Endothelial cell of umbilical vein (primary cell): ENCODE results near the gene DPP9. TPM values are rescaled to one million over a fixed set of nuclear protein-coding genes. Genes with fewer than 3 reads are reported as not detected.

Experiments used
- BruUV-seq: library from RNA; stranded (reverse); fragments of 400-500 nt; replicated peaks from 2 replicates; lab custom pipeline; 2021; lab: Mats Ljungman, UMichigan
- CTCF ChIA-PET: fragments of 300-600, 350-600 bp; sonication (Branson Sonifier 250); formaldehyde crosslinking; loops from one replicate; lab custom pipeline; 2021; ENCODE audit warnings: antibody characterized with exemption, inconsistent platforms; lab: Charles Lee
- POLR2A ChIA-PET: fragments of 300-600, 350-600 bp; sonication (Branson Sonifier 250); formaldehyde crosslinking; loops from one replicate; lab custom pipeline; 2021; ENCODE audit warnings: antibody characterized with exemption, inconsistent platforms; lab: Charles Lee
- DNase-seq: peaks from one replicate; pipeline ENCODE4 v3.0.0-alpha.2; 2011; ENCODE audit warnings: low read depth, low spot score
- FAIRE-seq: peaks from 2 replicates; lab custom pipeline; 2011; peaks lifted over from hg19 to GRCh38; lab: Jason Lieb, UNC
- H2AFZ ChIP-seq: 2 replicates; pipeline ENCODE4 v1.6.0; 2012; ENCODE audit warnings: low read depth, low read length, control low read depth, inconsistent platforms
- H3K27ac ChIP-seq: 2 replicates; pipeline ENCODE4 v1.5.1; 2011; ENCODE audit warnings: low read depth, mild to moderate bottlenecking, control low read depth, low read length, moderate library complexity; ENCODE audit not compliant: insufficient read depth
- H3K27me3 ChIP-seq, 2 experiments: 2 replicates each; pipeline versions ENCODE4 v1.6.0 to v1.6.1; 2011; ENCODE audit warnings: low read length in 2 of 2, mixed read lengths in 1 of 2; ENCODE audit not compliant: control insufficient read depth in 2 of 2, insufficient read depth in 2 of 2
- H3K36me3 ChIP-seq, 2 experiments: 2 replicates in 1 of 2; 3 replicates in 1 of 2; pipeline ENCODE4 v1.5.1; 2011; ENCODE audit warnings: low read length in 2 of 2, mild to moderate bottlenecking in 1 of 2, moderate library complexity in 1 of 2; ENCODE audit not compliant: control insufficient read depth in 2 of 2, insufficient read depth in 2 of 2; ENCODE audit errors: extremely low read depth in 1 of 2
- H3K4me1 ChIP-seq: 3 replicates; pipeline ENCODE4 v1.5.1; 2011; ENCODE audit warnings: mild to moderate bottlenecking, low read length; ENCODE audit not compliant: control insufficient read depth, insufficient read depth; ENCODE audit errors: extremely low read depth
- H3K4me2 ChIP-seq: 2 replicates; pipeline ENCODE4 v1.6.1; 2011; ENCODE audit warnings: low read length, control low read depth, mixed read lengths; ENCODE audit not compliant: insufficient read depth
- H3K4me3 ChIP-seq, 3 experiments: fragments of 200-600 bp in 1 of 3; sonication (generic), shearing (Covaris generic) in 1 of 3; replicated peaks in 1 of 3; 2 replicates each; pipeline ENCODE4 v1.5.1; 2011 to 2016; ENCODE audit warnings: control low read depth in 3 of 3, low read length in 3 of 3, mild to moderate bottlenecking in 2 of 3, inconsistent platforms in 1 of 3, low read depth in 1 of 3, moderate library complexity in 1 of 3; ENCODE audit not compliant: insufficient read depth in 1 of 3
- H3K79me2 ChIP-seq: 2 replicates; pipeline ENCODE4 v1.6.0; 2012; ENCODE audit warnings: low read length, inconsistent platforms; ENCODE audit not compliant: control insufficient read depth, insufficient read depth
- H3K9ac ChIP-seq: replicated peaks from 2 replicates; pipeline ENCODE3; 2011; ENCODE audit warnings: low read length, control low read depth; ENCODE audit not compliant: insufficient read depth; ENCODE audit errors: extremely low read depth
- H3K9me1 ChIP-seq: replicated peaks from 3 replicates; pipeline ENCODE4 v1.6.0; 2011; ENCODE audit warnings: mild to moderate bottlenecking, low read length; ENCODE audit not compliant: control insufficient read depth, insufficient read depth; ENCODE audit errors: extremely low read depth
- H3K9me3 ChIP-seq: replicated peaks from 2 replicates; pipeline ENCODE4 v1.5.1; 2012; ENCODE audit warnings: low read length, inconsistent platforms; ENCODE audit not compliant: control insufficient read depth, insufficient read depth
- H4K20me1 ChIP-seq: replicated peaks from 2 replicates; pipeline ENCODE3; 2011; ENCODE audit warnings: mild to moderate bottlenecking, low read length; ENCODE audit not compliant: control insufficient read depth, insufficient read depth; ENCODE audit errors: extremely low read depth
- FOS ChIP-seq: IDR thresholded peaks from 2 replicates; pipeline ENCODE4 v1.6.1; 2011; ENCODE audit warnings: mild to moderate bottlenecking, low read length, moderate library complexity, borderline replicate concordance; ENCODE audit not compliant: insufficient read depth
- JUN ChIP-seq: IDR thresholded peaks from 2 replicates; pipeline ENCODE4 v1.6.1; 2011; ENCODE audit warnings: borderline replicate concordance, low read depth; ENCODE audit not compliant: insufficient read length, insufficient read depth
- MAX ChIP-seq: IDR thresholded peaks from 2 replicates; pipeline ENCODE4 v1.6.1; 2011; ENCODE audit not compliant: insufficient read depth, insufficient read length
- MYC ChIP-seq: IDR thresholded peaks from one replicate; pipeline ENCODE4 v1.6.1; 2011; ENCODE audit warnings: mild to moderate bottlenecking, low read depth, low read length
- POLR2AphosphoS5 ChIP-seq: IDR thresholded peaks from 2 replicates; pipeline ENCODE4 v1.6.1; 2012; ENCODE audit warnings: low read depth, mild to moderate bottlenecking, control low read depth, low read length, moderate library complexity; ENCODE audit not compliant: insufficient read depth
- dilution Hi-C: fragments of 300-500 bp; cut with MboI; formaldehyde crosslinking; loops from one replicate; pipeline ENCODE4 v1.15.0; 2019; ENCODE audit warnings: low sequenced_read_pairs; ENCODE audit not compliant: extremely low pct_ligation_motif_present
- intact Hi-C: fragments of 100-400 bp; cut with micrococcal nuclease; formaldehyde crosslinking; loops from one replicate; pipeline ENCODE4 v1.10.0; 2022
- polyA plus RNA-seq, 4 experiments: library from polyadenylated mRNA; depleted of rRNA in 3 of 4; stranded (reverse) in 3 of 4; unstranded in 1 of 4; fragments of >200 nt; gene quantifications; 2 replicates each; pipeline versions ENCODE4 v1.2.1 to v1.2.3, GENCODE V29; 2011 to 2012; ENCODE audit warnings: missing spikeins in 1 of 4
- total RNA-seq: library from RNA; stranded (reverse); gene quantifications from 2 replicates; pipeline ENCODE4 v1.2.3, GENCODE V29; 2021

DPP9 gene
- total and polyA plus RNA-seq, 2 donors (not counting 3 experiments of a cell fraction or from before 2014, with no cell fraction given): 31.5 to 98.0 TPM

GRCh38 chr19:4717966-4718701 is 5.5 kb downstream of the DPP9 start:
- Histone ChIP-seq H3K4me1 (peaks cover 48% of the 10 kb centered on the region), H3K79me2 (peaks cover 45% of the 10 kb centered on the region), H4K20me1 (no peaks in the 10 kb centered on the region), H3K9ac (no peak overlapping the region), H3K9me3 (no peaks in the 10 kb centered on the region), H2AFZ (no peak overlapping the region), H3K27ac (peak overlapping the region; percentile 9), H3K4me3 (no peak overlapping the region), H3K4me2 (no peak overlapping the region), H3K9me1 (no peaks in the 10 kb centered on the region), H3K27me3 (no peaks in the 10 kb centered on the region), H3K36me3 (peaks cover 8 to 33% of the 10 kb centered on the region in 2 experiments)
- DNase-seq: no peak
- BruUV-seq: no TSS peak
- CTCF ChIA-PET: interaction anchor here (1.5 to 2.0 kb wide), 2 partner anchors 73 to 92 kb away, joined by 5 to 6 read pairs; no protein-coding TSS in a partner anchor
- peak; percentile 10 for TF ChIP-seq POLR2AphosphoS5
- no peak for TF ChIP-seq FOS
- TF ChIP-seq MAX: no peak
- no peak for TF ChIP-seq MYC
- TF ChIP-seq JUN: no peak
- POLR2A ChIA-PET: interaction anchor here (0.5 to 0.6 kb wide), 3 partner anchors 64 to 150 kb away, joined by 3 to 6 read pairs (median 4); no protein-coding TSS in a partner anchor
- intact Hi-C loops: loop anchor here (1.0 kb wide), 1 partner anchor 22 kb away; no protein-coding TSS in a partner anchor
- FAIRE-seq: peak; percentile 8
- dilution Hi-C loops: no loop called here
